ENCODE measurements around the gene RASSF1. TPM values are rescaled to one million over a fixed set of nuclear protein-coding genes. Genes with fewer than 3 reads are reported as not detected.

The RASSF1 gene
- total and polyA plus RNA-seq, 9 donors = 12.5 to 32.6 (median 25.5) TPM

- H3K4me1 ChIP-seq (ENCODE audit: insufficient read depth) = peaks cover 15% of the 10 kb centered on the region
- no peaks in the 10 kb centered on the region for H3K36me3 ChIP-seq
- H3K9me3 ChIP-seq = no peaks in the 10 kb centered on the region
- H3K27ac ChIP-seq = no peak overlapping the region
- DNase-seq = no peak
- no peak overlapping the region for H3K4me3 ChIP-seq
- TF ChIP-seq EP300 (IDR thresholded peaks at IDR 0.05) (no peak), POLR2A (IDR thresholded peaks at IDR 0.05) (no peak), CTCF (IDR thresholded peaks at IDR 0.05) (no peak)
- no peaks in the 10 kb centered on the region for H3K27me3 ChIP-seq
- WGBS, 3 donors = 73 to 83% (median 81%) methylated on average over 2 of the region's 2 CpGs
- intact Hi-C loops (cut with DNase I) = loop anchor here in 1 of 4 donors (10.0 kb wide), 1 partner anchor 60 kb away; the partner anchor contains the start of gene SEMA3B
Measured at GRCh38 chr3:50325113-50325480, 15.5 kb downstream of the RASSF1 start.

GRCh38 chr3:50324351-50325112 is 16.1 kb downstream of the RASSF1 start:
- TF ChIP-seq CTCF (IDR thresholded peaks at IDR 0.05) (peak; percentile 41 to 70 (median 64)), EP300 (IDR thresholded peaks at IDR 0.05) (no peak)
- peaks cover 20% of the 10 kb centered on the region for H3K4me1 ChIP-seq (ENCODE audit: insufficient read depth)
- H3K27me3 ChIP-seq = no peaks in the 10 kb centered on the region
- no peaks in the 10 kb centered on the region for H3K36me3 ChIP-seq
- 50 to 53% (median 50%) methylated on average over 4 of the region's 4 CpGs for whole genome bisulfite sequencing, 3 donors
- H3K4me3 ChIP-seq = no peak overlapping the region
- peak overlapping the region in 1 of 2 donors; percentile 95 for H3K27ac ChIP-seq
- intact Hi-C loops (cut with DNase I) = loop anchor here in 1 of 4 donors (10.0 kb wide), 1 partner anchor 60 kb away; the partner anchor contains the start of gene SEMA3B
- peak; percentile 59 to 80 (median 72) for DNase-seq
- H3K9me3 ChIP-seq = no peaks in the 10 kb centered on the region

GRCh38 chr3:50323614-50324199 is 16.9 kb downstream of the RASSF1 start:
- TF ChIP-seq POLR2A (IDR thresholded peaks at IDR 0.05) = no peak
- no peak for TF ChIP-seq CTCF (IDR thresholded peaks at IDR 0.05)
- no peak for TF ChIP-seq EP300 (IDR thresholded peaks at IDR 0.05)
- Histone ChIP-seq H3K27me3 (no peaks in the 10 kb centered on the region), H3K27ac (peak overlapping the region in 1 of 2 donors; percentile 95), H3K4me1 (ENCODE audit: insufficient read depth) (peaks cover 24% of the 10 kb centered on the region), H3K9me3 (no peaks in the 10 kb centered on the region), H3K4me3 (no peak overlapping the region), H3K36me3 (no peaks in the 10 kb centered on the region)
- 69 to 77% (median 69%) methylated on average over 5 of the region's 5 CpGs for WGBS, 3 donors
- DNase-seq = peak in 2 of 5 donors; percentile 44 to 48
- intact Hi-C loops (cut with DNase I) = loop anchor here in 1 of 4 donors (10.0 kb wide), 1 partner anchor 59 kb away; the partner anchor contains the start of gene SEMA3B

GRCh38 chr3:50323092-50323600 is 17.5 kb downstream of the RASSF1 start:
- Histone ChIP-seq H3K27me3 (no peaks in the 10 kb centered on the region), H3K4me3 (no peak overlapping the region), H3K4me1 (ENCODE audit: insufficient read depth) (peaks cover 26% of the 10 kb centered on the region), H3K9me3 (no peaks in the 10 kb centered on the region), H3K36me3 (no peaks in the 10 kb centered on the region), H3K27ac (peak overlapping the region; percentile 71 to 95)
- TF ChIP-seq EP300 (IDR thresholded peaks at IDR 0.05) (no peak), POLR2A (IDR thresholded peaks at IDR 0.05) (no peak), CTCF (IDR thresholded peaks at IDR 0.05) (no peak)
- peak in 1 of 5 donors; percentile 58 for DNase-seq
- 33 to 40% (median 34%) methylated on average over 4 of the region's 4 CpGs for WGBS, 3 donors
- intact Hi-C loops (cut with DNase I) = loop anchor here in 1 of 4 donors (10.0 kb wide), 1 partner anchor 58 kb away; the partner anchor contains the start of gene SEMA3B

Data from ovary (tissue), 9 donors.